ENCODE measurements around the gene USP2.

The USP2 gene

GRCh38 chr11:119381181-119381988 is at the start of gene USP2:
Gene USP2, minus strand, starts transcription at chr11:119381690. Its CDS starts 8,210 bp downstream, at chr11:119373480.
- DNase-seq: peak; percentile 97

- DNase-seq: no peak
These were observed 45.8 kb upstream of the USP2 start for GRCh38 chr11:119427279-119427678.

- no peak for DNase-seq
These were observed 44.7 kb upstream of the USP2 start for GRCh38 chr11:119426142-119426541.

- no peak for DNase-seq
These were observed 43.3 kb upstream of the USP2 start for GRCh38 chr11:119424775-119425174.

GRCh38 chr11:119424276-119424675 is 42.8 kb upstream of the USP2 start:
- no peak for DNase-seq

GRCh38 chr11:119423509-119424254 is 42.2 kb upstream of the USP2 start:
- no peak for DNase-seq

- DNase-seq: no peak
These were observed 41.5 kb upstream of the USP2 start, which contains the start of gene THY1 for GRCh38 chr11:119422809-119423508. Gene THY1, minus strand, starts transcription at chr11:119423172. Its CDS starts 2,267 bp downstream, at chr11:119420905.

- no peak for DNase-seq
These were observed 40.7 kb upstream of the USP2 start for GRCh38 chr11:119421941-119422808.

- DNase-seq: no peak
These were observed 39.9 kb upstream of the USP2 start for GRCh38 chr11:119421351-119421750.

GRCh38 chr11:119420631-119421030 is 39.1 kb upstream of the USP2 start:
- no peak for DNase-seq

GRCh38 chr11:119419834-119420492 is 38.5 kb upstream of the USP2 start:
- no peak for DNase-seq

GRCh38 chr11:119419246-119419645 is 37.8 kb upstream of the USP2 start:
- DNase-seq: no peak

- no peak for DNase-seq
These were observed 37.3 kb upstream of the USP2 start for GRCh38 chr11:119418759-119419158.

GRCh38 chr11:119417726-119418540 is 36.4 kb upstream of the USP2 start:
- no peak for DNase-seq

GRCh38 chr11:119416606-119417580 is 35.4 kb upstream of the USP2 start:
- no peak for DNase-seq

GRCh38 chr11:119415966-119416365 is 34.5 kb upstream of the USP2 start:
- DNase-seq: no peak

- DNase-seq: no peak
These were observed 34.0 kb upstream of the USP2 start for GRCh38 chr11:119415517-119415916.

- DNase-seq: no peak
These were observed 33.2 kb upstream of the USP2 start for GRCh38 chr11:119414734-119415133.

- no peak for DNase-seq
These were observed 32.8 kb upstream of the USP2 start for GRCh38 chr11:119414321-119414720.

GRCh38 chr11:119412072-119412471 is 30.6 kb upstream of the USP2 start:
- no peak for DNase-seq
